ENCODE data around the gene SMARCAL1. TPM values are rescaled to one million over a fixed set of nuclear protein-coding genes. Genes with fewer than 3 reads are reported as not detected.

Gene SMARCAL1
- polyA plus RNA-seq, 1 of the 3 experiments (the other 2 are of a cell fraction): 27.0 TPM

- Histone ChIP-seq H3K27me3 (ENCODE audit: insufficient read depth) (no peaks in the 10 kb centered on the region), H3K9me3 (no peaks in the 10 kb centered on the region), H3F3A (replicated peaks; ENCODE audit: insufficient read depth) (peaks cover 33% of the 10 kb centered on the region), H3K9me2 (no peaks in the 10 kb centered on the region), H3K9ac (no peak overlapping the region), H3K4me2 (no peak overlapping the region), H3K4me3 (ENCODE audit: low read depth in 2 of 2, low read length in 1 of 2) (no peak overlapping the region), H3K4me1 (ENCODE audit: control insufficient read depth in 1 of 2, insufficient read depth in 2 of 2, low read depth in 1 of 2, low read length in 1 of 2) (peaks cover 1 to 14% of the 10 kb centered on the region in 2 experiments; a peak in 3 of 4 replicates), H3K36me3 (replicated peaks in 1 of 2; ENCODE audit: control insufficient read depth in 1 of 2, insufficient read depth in 2 of 2, low read length in 1 of 2) (peaks cover 13 to 30% of the 10 kb centered on the region in 2 experiments), H2AFZ (ENCODE audit: low read depth) (no peak overlapping the region), H3K27ac (ENCODE audit: low read depth in 2 of 2, low read length in 1 of 2) (no peak overlapping the region), H4K20me1 (ENCODE audit: insufficient read depth) (no peaks in the 10 kb centered on the region), H3K79me2 (ENCODE audit: insufficient read depth) (no peaks in the 10 kb centered on the region)
- TF ChIP-seq NFIC (IDR thresholded peaks at IDR 0.05; ENCODE audit: borderline replicate concordance): no peak
- TF ChIP-seq YY1 (IDR thresholded peaks at IDR 0.05; ENCODE audit: low read depth): no peak
- WGBS (ENCODE audit: low lambda C conversion rate): 85% methylated on average over 3 of the region's 3 CpGs
- ChIA-PET CTCF (no interaction called here), POLR2A (no interaction called here)
- no peak for DNase-seq
Measured at GRCh38 chr2:216473187-216473586, 60.9 kb downstream of the SMARCAL1 start.

- no peaks in the 10 kb centered on the region for H3K9me3 ChIP-seq
- H3K4me1 ChIP-seq (ENCODE audit: control insufficient read depth in 1 of 2, insufficient read depth in 2 of 2, low read depth in 1 of 2, low read length in 1 of 2): peaks cover 6 to 24% of the 10 kb centered on the region in 2 experiments; a peak in 3 of 4 replicates
- WGBS (ENCODE audit: low lambda C conversion rate): 95% methylated on average over 12 of the region's 12 CpGs
- ChIA-PET CTCF (no interaction called here), POLR2A (interaction anchor here (1.1 kb wide), 1 partner anchor 11 kb away, joined by 3 read pairs; no protein-coding TSS in a partner anchor)
- no peak overlapping the region for H3K4me2 ChIP-seq
- H4K20me1 ChIP-seq (ENCODE audit: insufficient read depth): no peaks in the 10 kb centered on the region
- H3K36me3 ChIP-seq (replicated peaks in 1 of 2; ENCODE audit: control insufficient read depth in 1 of 2, insufficient read depth in 2 of 2, low read length in 1 of 2): peaks cover 10 to 39% of the 10 kb centered on the region in 2 experiments
- H3K27me3 ChIP-seq (ENCODE audit: insufficient read depth): no peaks in the 10 kb centered on the region
- no peak for TF ChIP-seq FOSL2 (IDR thresholded peaks at IDR 0.05; ENCODE audit: borderline replicate concordance, low read depth)
- no peak for TF ChIP-seq MAX (IDR thresholded peaks at IDR 0.05; ENCODE audit: low read depth)
- TF ChIP-seq RXRA (IDR thresholded peaks at IDR 0.05; ENCODE audit: borderline replicate concordance, low read depth): no peak
- TF ChIP-seq JUND (IDR thresholded peaks at IDR 0.05): no peak
- no peak for TF ChIP-seq RFX5 (IDR thresholded peaks at IDR 0.05; ENCODE audit: low read length)
- TF ChIP-seq NFIC (IDR thresholded peaks at IDR 0.05; ENCODE audit: borderline replicate concordance): no peak
- no peak for TF ChIP-seq MEF2A (IDR thresholded peaks at IDR 0.05; ENCODE audit: borderline replicate concordance, low read depth)
- no peak for TF ChIP-seq EP300 (IDR thresholded peaks at IDR 0.05; ENCODE audit: borderline replicate concordance in 1 of 2, low read depth in 1 of 2, low read length in 1 of 2)
- no peak for TF ChIP-seq GABPA (IDR thresholded peaks at IDR 0.05; ENCODE audit: low read depth)
- TF ChIP-seq FOXJ3 (CRISPR knock-in tag; IDR thresholded peaks at IDR 0.05): no peak
- no peak for TF ChIP-seq MXI1 (IDR thresholded peaks at IDR 0.05; ENCODE audit: low read depth, low read length)
- TF ChIP-seq ZBTB33 (IDR thresholded peaks at IDR 0.05; ENCODE audit: borderline replicate concordance, low read depth): no peak
- TF ChIP-seq RCOR1 (IDR thresholded peaks at IDR 0.05; ENCODE audit: low read length): no peak
- no peak for TF ChIP-seq CHD2 (IDR thresholded peaks at IDR 0.05; ENCODE audit: low read length, partially characterized antibody)
- no peak for TF ChIP-seq CTCF (IDR thresholded peaks at IDR 0.05)
- H3K79me2 ChIP-seq (ENCODE audit: insufficient read depth): no peaks in the 10 kb centered on the region
- H3K4me3 ChIP-seq (ENCODE audit: low read depth in 2 of 2, low read length in 1 of 2): no peak overlapping the region
- no peak overlapping the region for H2AFZ ChIP-seq (ENCODE audit: low read depth)
- peaks cover 29% of the 10 kb centered on the region for H3F3A ChIP-seq (replicated peaks; ENCODE audit: insufficient read depth)
- no peak overlapping the region for H3K27ac ChIP-seq (ENCODE audit: low read depth in 2 of 2, low read length in 1 of 2)
- H3K9ac ChIP-seq: no peak overlapping the region
- H3K9me2 ChIP-seq: no peaks in the 10 kb centered on the region
- DNase-seq: no peak
Measured at GRCh38 chr2:216474925-216475670, 62.8 kb downstream of the SMARCAL1 start.

All from SK-N-SH (cell line).